ENCODE measurements around the gene CPNE1. TPM values are rescaled to one million over a fixed set of nuclear protein-coding genes. Genes with fewer than 3 reads are reported as not detected.
A peak's percentile ranks its signal among the peaks of the same experiment; 100 is the strongest.

CPNE1 gene
- total RNA-seq, 2 experiments from 2014 or later = 308 to 324 TPM

GRCh38 chr20:35661908-35662307 lies 2.8 kb downstream of the CPNE1 start:
- Mint-ChIP-seq H3K27me3 (no peaks in the 10 kb centered on the region), H3K36me3 (ENCODE audit: low read depth) (peaks cover 51% of the 10 kb centered on the region), H3K4me3 (peak overlapping the region; percentile 93), H3K4me1 (ENCODE audit: low read depth) (peaks cover 54% of the 10 kb centered on the region), H3K27ac (peak overlapping the region; percentile 99), H3K9me3 (no peaks in the 10 kb centered on the region)
- DNase-seq (no peak), ATAC-seq (no peak)
- no peak for TF ChIP-seq CTCF (IDR thresholded peaks at IDR 0.05)
- CTCF ChIA-PET = interaction anchor here (1.1 to 4.8 kb wide), 4 partner anchors 10 to 292 kb away, joined by 3 to 49 read pairs (median 4); partner anchors contain the start of gene SCAND1
- POLR2A ChIA-PET = interaction anchor here (0.6 to 9.1 kb wide), 12 partner anchors 8 to 292 kb away, joined by 3 to 163 read pairs (median 8); partner anchors contain the start of genes CEP250, ERGIC3, NFS1 and RBM39
- intact Hi-C loops (cut with micrococcal nuclease) = loop anchor here (5.0 kb wide), 2 partner anchors 45 to 75 kb away; partner anchors contain the start of gene SPAG4

GRCh38 chr20:35661053-35661452 lies 3.6 kb downstream of the CPNE1 start:
- Mint-ChIP-seq H3K4me3 (peak overlapping the region; percentile 93), H3K9me3 (no peaks in the 10 kb centered on the region), H3K27me3 (no peaks in the 10 kb centered on the region), H3K36me3 (ENCODE audit: low read depth) (peaks cover 52% of the 10 kb centered on the region), H3K27ac (peak overlapping the region; percentile 99), H3K4me1 (ENCODE audit: low read depth) (peaks cover 58% of the 10 kb centered on the region)
- DNase-seq (no peak), ATAC-seq (peak; percentile 13)
- ChIA-PET POLR2A (interaction anchor here (0.6 to 9.1 kb wide), 14 partner anchors 8 to 293 kb away, joined by 3 to 163 read pairs (median 4); partner anchors contain the start of genes CEP250, ERGIC3, RBM39 and SCAND1), CTCF (interaction anchor here (1.1 to 4.8 kb wide), 4 partner anchors 9 to 293 kb away, joined by 3 to 49 read pairs (median 4); partner anchors contain the start of gene SCAND1)
- intact Hi-C loops (cut with micrococcal nuclease) = loop anchor here (5.0 kb wide), 2 partner anchors 44 to 76 kb away; partner anchors contain the start of gene SPAG4
- no peak for TF ChIP-seq CTCF (IDR thresholded peaks at IDR 0.05)

- ATAC-seq (peak; percentile 22), DNase-seq (peak; percentile 57)
- intact Hi-C loops (cut with micrococcal nuclease) = loop anchor here (5.0 kb wide), 2 partner anchors 43 to 77 kb away; partner anchors contain the start of gene SPAG4
- H3K27me3 Mint-ChIP-seq = no peaks in the 10 kb centered on the region
- H3K4me1 Mint-ChIP-seq (ENCODE audit: low read depth) = peaks cover 58% of the 10 kb centered on the region
- CTCF ChIA-PET = interaction anchor here (1.1 to 4.8 kb wide), 6 partner anchors 8 to 294 kb away, joined by 3 to 49 read pairs (median 4); partner anchors contain the start of gene SCAND1
- no peaks in the 10 kb centered on the region for H3K9me3 Mint-ChIP-seq
- no peak for TF ChIP-seq CTCF (IDR thresholded peaks at IDR 0.05)
- H3K27ac Mint-ChIP-seq = peak overlapping the region; percentile 99
- H3K36me3 Mint-ChIP-seq (ENCODE audit: low read depth) = peaks cover 52% of the 10 kb centered on the region
- POLR2A ChIA-PET = interaction anchor here (0.7 to 9.1 kb wide), 14 partner anchors 8 to 294 kb away, joined by 3 to 163 read pairs (median 4); partner anchors contain the start of genes ERGIC3, RBM39, SCAND1 and SPAG4
- H3K4me3 Mint-ChIP-seq = peak overlapping the region; percentile 93
Measured at GRCh38 chr20:35660122-35660937, 4.4 kb downstream of the CPNE1 start.

- ChIA-PET POLR2A (interaction anchor here (0.7 to 9.1 kb wide), 4 partner anchors 15 to 85 kb away, joined by 3 to 163 read pairs (median 4); partner anchors contain the start of genes RBM39 and SPAG4), CTCF (interaction anchor here (0.7 to 3.7 kb wide), 2 partner anchors 37 to 125 kb away, joined by 3 to 22 read pairs; no protein-coding TSS in a partner anchor)
- Mint-ChIP-seq H3K4me1 (ENCODE audit: low read depth) (peaks cover 53% of the 10 kb centered on the region), H3K9me3 (no peaks in the 10 kb centered on the region), H3K27ac (peak overlapping the region; percentile 77), H3K36me3 (ENCODE audit: low read depth) (peaks cover 35% of the 10 kb centered on the region), H3K27me3 (no peaks in the 10 kb centered on the region), H3K4me3 (peak overlapping the region; percentile 13)
- DNase-seq (no peak), ATAC-seq (no peak)
- no peak for TF ChIP-seq CTCF (IDR thresholded peaks at IDR 0.05)
- intact Hi-C loops (cut with micrococcal nuclease) = no loop called here
Measured at GRCh38 chr20:35657271-35657670, 7.4 kb downstream of the CPNE1 start.

All from activated CD8-positive, alpha-beta T cell treated with anti-CD3 and anti-CD28 coated beads for 36 hours (primary cell).